ENCODE data around the gene RSAD1.

RSAD1 gene

GRCh38 chr17:50521514-50521913 is 42.9 kb downstream of the RSAD1 start:
- H3K27ac ChIP-seq: no peak overlapping the region
- no peaks in the 10 kb centered on the region for H3K36me3 ChIP-seq
- H3K9me3 ChIP-seq: no peaks in the 10 kb centered on the region
- H3K27me3 ChIP-seq: no peaks in the 10 kb centered on the region
- H3K4me3 ChIP-seq: no peak overlapping the region
- no peak for TF ChIP-seq CTCF (IDR thresholded peaks at IDR 0.05)
- DNase-seq: no peak
- H3K4me1 ChIP-seq: no peaks in the 10 kb centered on the region
- intact Hi-C loops (cut with DNase I; ENCODE audit: low total_unique reads): no loop called here

DNA sequence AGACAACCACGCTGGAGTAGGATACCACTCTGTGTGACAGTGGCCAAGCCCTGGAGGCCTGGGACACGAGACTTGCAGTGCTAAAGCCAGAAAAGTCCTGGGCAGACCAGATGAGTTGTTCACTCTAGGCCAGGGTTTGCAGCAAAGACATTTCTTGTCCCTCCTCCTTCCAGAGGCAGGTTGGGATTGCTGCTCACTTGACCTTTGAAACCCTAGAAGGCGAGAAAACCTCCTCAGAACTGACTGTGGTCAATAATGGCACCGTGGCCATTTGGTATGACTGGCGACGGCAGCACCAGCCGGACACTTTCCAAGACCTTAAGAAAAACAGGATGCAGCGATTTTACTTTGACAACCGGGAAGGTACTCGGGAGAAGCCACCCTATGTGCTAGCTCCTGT is 44.1 kb downstream of the RSAD1 start:
- Histone ChIP-seq H3K4me3 (no peak overlapping the region), H3K27ac (no peak overlapping the region), H3K36me3 (no peaks in the 10 kb centered on the region), H3K9me3 (no peaks in the 10 kb centered on the region), H3K4me1 (no peaks in the 10 kb centered on the region), H3K27me3 (peaks cover 0 to 8% of the 10 kb centered on the region in 2 donors)
- TF ChIP-seq CTCF (IDR thresholded peaks at IDR 0.05): no peak
- DNase-seq: no peak
- intact Hi-C loops (cut with DNase I; ENCODE audit: low total_unique reads): no loop called here

DNA sequence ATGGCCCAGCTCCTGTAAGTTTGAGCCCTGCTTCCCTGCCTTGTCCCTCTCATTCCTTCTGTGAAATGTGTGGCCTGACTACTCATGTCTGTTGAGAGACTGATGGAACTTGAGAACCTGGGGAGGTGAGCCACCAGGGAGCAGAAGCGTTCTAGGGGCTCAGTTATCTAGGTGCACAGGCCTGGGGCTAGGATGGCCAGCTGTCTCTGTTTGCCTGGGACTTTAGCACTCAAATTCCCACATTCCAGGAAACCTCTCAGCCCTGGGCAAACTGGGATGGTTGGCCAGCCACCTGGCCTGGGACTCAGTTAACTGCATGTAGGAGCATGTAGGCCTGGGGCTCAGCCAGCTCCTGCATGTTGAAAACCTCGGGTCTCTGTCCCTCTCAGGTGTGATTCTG is 44.5 kb downstream of the RSAD1 start:
- peaks cover 0 to 11% of the 10 kb centered on the region in 2 donors for H3K27me3 ChIP-seq
- no peak overlapping the region for H3K4me3 ChIP-seq
- H3K9me3 ChIP-seq: no peaks in the 10 kb centered on the region
- H3K27ac ChIP-seq: no peak overlapping the region
- DNase-seq: no peak
- no peak for TF ChIP-seq CTCF (IDR thresholded peaks at IDR 0.05)
- intact Hi-C loops (cut with DNase I; ENCODE audit: low total_unique reads): no loop called here
- no peaks in the 10 kb centered on the region for H3K4me1 ChIP-seq
- H3K36me3 ChIP-seq: no peaks in the 10 kb centered on the region

DNA sequence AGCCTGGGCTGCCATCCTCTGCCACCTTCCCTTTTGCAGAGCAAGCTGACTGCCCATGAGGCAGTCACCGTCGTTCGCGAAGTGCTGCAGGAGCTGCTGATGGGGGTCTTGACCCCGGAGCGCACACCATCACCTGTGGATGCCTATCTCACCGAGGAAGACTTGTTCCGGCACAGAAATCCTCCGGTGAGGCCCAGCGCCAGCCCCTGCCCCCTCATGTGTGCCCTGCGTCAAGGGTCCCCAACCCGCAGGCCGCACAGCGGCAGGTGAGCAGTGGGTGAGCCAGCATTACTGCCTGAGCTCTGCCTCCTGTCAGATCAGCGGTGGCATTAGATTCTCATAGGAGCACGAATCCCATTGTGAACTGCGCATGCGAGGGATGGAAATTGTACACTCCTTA is 46.2 kb downstream of the RSAD1 start:
- Histone ChIP-seq H3K4me1 (no peaks in the 10 kb centered on the region), H3K27me3 (peaks cover 0 to 26% of the 10 kb centered on the region in 2 donors), H3K36me3 (no peaks in the 10 kb centered on the region), H3K9me3 (no peaks in the 10 kb centered on the region), H3K27ac (no peak overlapping the region), H3K4me3 (no peak overlapping the region)
- intact Hi-C loops (cut with DNase I; ENCODE audit: low total_unique reads): no loop called here
- DNase-seq: no peak
- no peak for TF ChIP-seq CTCF (IDR thresholded peaks at IDR 0.05)

- no peaks in the 10 kb centered on the region for H3K9me3 ChIP-seq
- H3K27ac ChIP-seq: no peak overlapping the region
- intact Hi-C loops (cut with DNase I; ENCODE audit: low total_unique reads): no loop called here
- H3K36me3 ChIP-seq: no peaks in the 10 kb centered on the region
- peaks cover 0 to 50% of the 10 kb centered on the region in 2 donors for H3K27me3 ChIP-seq
- H3K4me3 ChIP-seq: no peak overlapping the region
- H3K4me1 ChIP-seq: peaks cover 0 to 6% (median under 1%) of the 10 kb centered on the region in 4 donors
- TF ChIP-seq CTCF (IDR thresholded peaks at IDR 0.05): no peak
- no peak for DNase-seq
These were observed 48.6 kb downstream of the RSAD1 start for GRCh38 chr17:50527155-50527762.

Measured in tibial artery (tissue), 4 donors.